ENCODE results near the gene LTC4S. TPM values are rescaled to one million over a fixed set of nuclear protein-coding genes. Genes with fewer than 3 reads are reported as not detected.
A peak's percentile ranks its signal among the peaks of the same experiment; 100 is the strongest.

LTC4S gene
- total RNA-seq, 1 donor from 2014 or later, result 5.5 TPM

DNA sequence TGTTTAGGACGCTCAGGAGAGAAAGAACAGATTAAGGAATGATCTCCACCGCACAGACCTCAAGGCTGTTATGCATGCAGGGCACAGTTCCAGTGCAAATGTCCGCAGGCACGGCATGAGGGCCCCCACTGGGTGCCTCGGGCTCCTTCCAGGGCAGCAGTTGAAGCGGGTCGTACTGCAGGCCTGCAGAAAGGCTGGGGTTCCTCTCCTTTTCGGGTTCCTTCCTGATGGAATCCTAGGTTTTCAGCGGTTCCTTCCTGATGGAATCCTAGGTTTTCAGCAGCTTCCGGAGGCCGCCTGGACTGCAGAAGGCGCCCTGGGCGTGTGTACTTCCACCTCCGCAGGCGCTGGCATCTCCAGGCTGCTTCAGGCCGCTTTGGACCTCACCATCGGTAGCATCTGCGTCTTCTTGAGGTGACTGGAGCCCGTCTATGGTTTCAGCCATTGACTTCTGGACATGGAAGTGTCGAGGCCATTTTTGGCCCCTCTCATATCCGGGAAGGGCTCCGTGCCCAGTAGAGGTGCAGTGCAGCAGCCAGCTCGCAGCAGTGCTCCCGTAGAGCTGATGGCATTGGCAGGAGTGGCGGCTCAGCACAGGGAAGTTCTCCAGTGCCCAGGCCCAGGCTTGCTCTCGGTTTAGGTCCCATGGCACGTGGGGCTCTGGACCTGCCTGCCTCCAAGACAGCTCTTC lies 18.5 kb downstream of the LTC4S start:
- Mint-ChIP-seq H3K4me3 (ENCODE audit: low read depth) (no peak overlapping the region), H3K27me3 (peaks cover 2% of the 10 kb centered on the region), H3K9me3 (ENCODE audit: low read depth) (no peaks in the 10 kb centered on the region), H3K36me3 (ENCODE audit: insufficient read depth) (peaks cover 11% of the 10 kb centered on the region), H3K4me1 (ENCODE audit: low read depth) (peaks cover 2% of the 10 kb centered on the region), H3K27ac (no peak overlapping the region)
- DNase-seq (ENCODE audit: low spot score, unreplicated experiment), result no peak
- TF ChIP-seq, protein P1, sequence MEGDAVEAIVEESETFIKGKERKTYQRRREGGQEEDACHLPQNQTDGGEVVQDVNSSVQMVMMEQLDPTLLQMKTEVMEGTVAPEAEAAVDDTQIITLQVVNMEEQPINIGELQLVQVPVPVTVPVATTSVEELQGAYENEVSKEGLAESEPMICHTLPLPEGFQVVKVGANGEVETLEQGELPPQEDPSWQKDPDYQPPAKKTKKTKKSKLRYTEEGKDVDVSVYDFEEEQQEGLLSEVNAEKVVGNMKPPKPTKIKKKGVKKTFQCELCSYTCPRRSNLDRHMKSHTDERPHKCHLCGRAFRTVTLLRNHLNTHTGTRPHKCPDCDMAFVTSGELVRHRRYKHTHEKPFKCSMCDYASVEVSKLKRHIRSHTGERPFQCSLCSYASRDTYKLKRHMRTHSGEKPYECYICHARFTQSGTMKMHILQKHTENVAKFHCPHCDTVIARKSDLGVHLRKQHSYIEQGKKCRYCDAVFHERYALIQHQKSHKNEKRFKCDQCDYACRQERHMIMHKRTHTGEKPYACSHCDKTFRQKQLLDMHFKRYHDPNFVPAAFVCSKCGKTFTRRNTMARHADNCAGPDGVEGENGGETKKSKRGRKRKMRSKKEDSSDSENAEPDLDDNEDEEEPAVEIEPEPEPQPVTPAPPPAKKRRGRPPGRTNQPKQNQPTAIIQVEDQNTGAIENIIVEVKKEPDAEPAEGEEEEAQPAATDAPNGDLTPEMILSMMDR (IDR thresholded peaks at IDR 0.05; ENCODE audit: unreplicated experiment), result no peak

DNA sequence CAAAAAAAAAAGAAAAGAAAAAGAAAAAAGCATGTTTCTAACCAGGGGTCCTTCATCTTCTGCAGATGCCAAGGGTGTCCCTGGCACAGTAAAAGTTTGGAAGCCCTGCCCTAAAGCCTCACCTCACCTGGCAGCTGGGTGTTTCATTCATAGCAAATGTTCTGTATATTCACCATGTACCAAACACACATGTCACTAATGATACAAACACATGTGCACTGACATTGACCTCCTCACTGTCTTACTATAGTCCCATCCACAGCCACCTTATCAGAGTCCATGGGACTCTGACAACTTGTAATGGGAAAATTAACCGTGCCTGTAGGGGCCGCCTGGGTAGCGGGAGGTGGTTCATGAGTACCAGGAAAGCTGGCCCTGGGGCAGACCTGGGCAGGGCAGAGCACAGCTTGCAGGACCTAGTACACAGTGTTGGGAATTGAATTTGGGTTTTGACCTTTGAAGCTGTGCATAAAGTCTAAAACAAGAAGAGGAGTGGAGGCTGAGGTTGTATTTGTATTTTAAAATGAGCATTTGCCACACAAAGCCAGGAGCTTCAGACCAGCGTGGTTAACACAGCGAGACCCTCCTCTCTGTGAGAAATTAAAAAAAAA lies 19.3 kb downstream of the LTC4S start:
- Mint-ChIP-seq H3K36me3 (ENCODE audit: insufficient read depth) (peaks cover 11% of the 10 kb centered on the region), H3K4me1 (ENCODE audit: low read depth) (peaks cover 5% of the 10 kb centered on the region)

DNA sequence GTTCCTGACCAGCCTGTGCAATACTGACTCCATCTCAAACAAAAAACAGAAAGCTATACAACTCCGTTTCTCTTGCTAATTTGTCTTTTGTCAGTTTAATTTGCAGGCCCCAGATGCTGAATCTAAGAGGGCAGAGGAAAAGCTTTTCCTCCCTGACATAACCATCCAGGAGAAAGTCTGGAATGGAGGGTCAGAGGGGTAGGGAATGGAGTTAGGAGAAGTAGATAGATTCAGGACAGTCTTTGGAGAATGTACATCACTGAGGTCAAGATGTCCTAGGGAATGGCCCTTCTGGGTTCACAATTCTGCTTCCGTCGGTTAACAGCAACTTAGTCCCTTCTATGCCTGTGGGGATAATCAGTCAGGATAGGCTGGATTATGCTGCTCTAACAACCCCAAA lies 20.3 kb downstream of the LTC4S start:
- no peak for DNase-seq (ENCODE audit: low spot score, unreplicated experiment)
- peaks cover 11% of the 10 kb centered on the region for H3K36me3 Mint-ChIP-seq (ENCODE audit: insufficient read depth)
- no peak overlapping the region for H3K4me3 Mint-ChIP-seq (ENCODE audit: low read depth)

More for the DNA sequence above, 19.3 kb downstream of the LTC4S start:
- TF ChIP-seq, protein P1 (IDR thresholded peaks at IDR 0.05; ENCODE audit: unreplicated experiment), result no peak
- Mint-ChIP-seq H3K4me3 (ENCODE audit: low read depth) (no peak overlapping the region), H3K27ac (no peak overlapping the region), H3K9me3 (ENCODE audit: low read depth) (no peaks in the 10 kb centered on the region), H3K27me3 (peaks cover 2% of the 10 kb centered on the region)
- no peak for DNase-seq (ENCODE audit: low spot score, unreplicated experiment)

DNA sequence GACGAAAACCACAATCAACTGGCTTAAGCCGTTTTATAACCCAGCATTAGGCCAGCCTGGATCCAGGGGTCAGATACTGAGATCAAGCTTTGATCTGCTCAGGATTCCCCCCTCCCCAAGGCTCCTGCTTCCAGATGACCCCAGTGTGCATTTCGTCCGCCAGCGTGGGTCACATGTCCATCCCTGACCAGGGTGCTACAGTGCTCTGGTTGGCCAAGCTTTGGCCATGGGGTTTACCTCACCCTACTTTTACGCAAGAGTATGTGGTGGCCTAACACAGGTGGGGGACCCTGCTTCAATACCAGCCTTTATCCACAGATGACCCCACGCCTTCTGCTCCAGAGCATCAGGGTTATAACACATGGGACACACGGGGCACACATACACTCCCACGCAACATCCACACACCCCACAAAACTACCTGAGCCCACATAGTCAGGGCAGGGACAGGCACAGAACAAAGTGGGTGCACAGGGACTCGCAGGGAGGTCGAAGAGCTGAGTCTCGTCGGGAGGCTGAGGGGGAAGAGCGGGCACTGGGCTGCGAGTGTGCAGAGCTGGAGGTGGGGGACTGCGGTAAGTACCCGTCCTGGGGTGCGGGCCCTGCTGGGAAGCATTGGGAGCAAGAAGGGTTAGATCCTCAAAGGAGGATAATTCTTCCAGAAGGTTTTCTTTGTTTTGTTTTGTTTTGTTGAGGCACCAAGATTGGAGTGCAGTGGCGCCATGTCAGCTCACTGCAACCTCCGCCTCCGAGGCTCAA lies 21.9 kb downstream of the LTC4S start:
- no peaks in the 10 kb centered on the region for H3K9me3 Mint-ChIP-seq (ENCODE audit: low read depth)

More for the DNA sequence above, 20.3 kb downstream of the LTC4S start:
- Mint-ChIP-seq H3K27ac (no peak overlapping the region), H3K9me3 (ENCODE audit: low read depth) (no peaks in the 10 kb centered on the region), H3K4me1 (ENCODE audit: low read depth) (peaks cover 9% of the 10 kb centered on the region), H3K27me3 (peaks cover 2% of the 10 kb centered on the region)
- TF ChIP-seq, protein P1 (IDR thresholded peaks at IDR 0.05; ENCODE audit: unreplicated experiment), result no peak

DNA sequence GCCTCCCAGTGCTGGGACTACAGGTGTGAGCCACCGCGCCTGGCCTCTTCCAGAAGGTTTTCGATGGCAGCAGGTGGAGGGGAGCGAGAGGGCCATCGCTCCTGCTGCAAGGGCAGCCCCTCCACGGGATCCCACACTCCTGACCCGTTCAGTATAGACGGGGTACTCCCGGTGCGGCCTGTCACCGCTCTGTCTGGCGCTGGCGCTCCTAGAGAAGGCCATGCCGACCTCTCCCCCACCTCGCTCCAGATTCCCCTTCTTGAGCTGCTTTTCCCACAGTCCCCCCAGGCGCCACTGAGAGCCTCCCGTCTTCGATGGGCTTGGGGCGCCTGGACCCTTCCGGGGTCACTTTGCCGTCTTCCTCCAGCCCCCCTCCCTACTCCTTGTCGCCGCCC lies 22.6 kb downstream of the LTC4S start:
- H3K27me3 Mint-ChIP-seq, result peaks cover 2% of the 10 kb centered on the region
- no peak for DNase-seq (ENCODE audit: low spot score, unreplicated experiment)
- TF ChIP-seq, protein P1 (IDR thresholded peaks at IDR 0.05; ENCODE audit: unreplicated experiment), result no peak
- H3K27ac Mint-ChIP-seq, result no peak overlapping the region
- H3K4me3 Mint-ChIP-seq (ENCODE audit: low read depth), result peak overlapping the region; percentile 45
- H3K36me3 Mint-ChIP-seq (ENCODE audit: insufficient read depth), result peaks cover 11% of the 10 kb centered on the region
- no peaks in the 10 kb centered on the region for H3K9me3 Mint-ChIP-seq (ENCODE audit: low read depth)
- peaks cover 15% of the 10 kb centered on the region for H3K4me1 Mint-ChIP-seq (ENCODE audit: low read depth)

More for the DNA sequence above, 21.9 kb downstream of the LTC4S start:
- TF ChIP-seq, protein P1 (IDR thresholded peaks at IDR 0.05; ENCODE audit: unreplicated experiment), result no peak
- peaks cover 15% of the 10 kb centered on the region for H3K4me1 Mint-ChIP-seq (ENCODE audit: low read depth)
- DNase-seq (ENCODE audit: low spot score, unreplicated experiment), result no peak
- peaks cover 2% of the 10 kb centered on the region for H3K27me3 Mint-ChIP-seq
- H3K4me3 Mint-ChIP-seq (ENCODE audit: low read depth), result peak overlapping the region; percentile 62
- H3K27ac Mint-ChIP-seq, result no peak overlapping the region
- peaks cover 11% of the 10 kb centered on the region for H3K36me3 Mint-ChIP-seq (ENCODE audit: insufficient read depth)

All from progenitor cell of endocrine pancreas (in vitro differentiated cells).